Neural progenitor cell (in vitro differentiated cells): ENCODE results near the gene NCK2.

Experiments used
- EZH2phosphoT487 ChIP-seq: fragments of 200-600 bp; sonication (generic); IDR thresholded peaks from 2 replicates; pipeline ENCODE4 v1.6.1; 2017; ENCODE audit warnings: antibody characterized with exemption
- TF ChIP-seq, protein P1 (sequence below): fragments of 200-600 bp; sonication (generic); IDR thresholded peaks from 2 replicates; pipeline ENCODE4 v1.5.1; 2017; ENCODE audit warnings: antibody characterized with exemption, mild to moderate bottlenecking

DNA sequence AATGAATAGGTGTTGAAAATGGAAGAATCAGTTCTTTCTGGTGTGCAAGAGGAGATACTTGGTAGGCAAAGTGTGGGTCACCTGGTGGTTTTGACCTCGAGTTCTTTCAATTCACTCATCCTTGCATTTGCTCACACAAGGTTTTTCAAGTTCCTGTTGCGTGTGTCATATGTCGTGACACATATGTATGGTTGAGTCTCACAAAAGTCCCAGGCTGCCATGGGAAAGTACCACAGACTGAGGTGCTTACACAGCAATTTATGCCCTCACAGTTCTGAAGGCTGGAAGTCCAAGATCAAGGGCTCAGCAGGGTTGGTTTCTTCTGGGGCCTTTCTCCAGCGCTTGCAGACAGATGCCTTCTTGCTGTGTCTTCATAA, 64.4 kb downstream of the NCK2 start:
- TF ChIP-seq, protein P1, sequence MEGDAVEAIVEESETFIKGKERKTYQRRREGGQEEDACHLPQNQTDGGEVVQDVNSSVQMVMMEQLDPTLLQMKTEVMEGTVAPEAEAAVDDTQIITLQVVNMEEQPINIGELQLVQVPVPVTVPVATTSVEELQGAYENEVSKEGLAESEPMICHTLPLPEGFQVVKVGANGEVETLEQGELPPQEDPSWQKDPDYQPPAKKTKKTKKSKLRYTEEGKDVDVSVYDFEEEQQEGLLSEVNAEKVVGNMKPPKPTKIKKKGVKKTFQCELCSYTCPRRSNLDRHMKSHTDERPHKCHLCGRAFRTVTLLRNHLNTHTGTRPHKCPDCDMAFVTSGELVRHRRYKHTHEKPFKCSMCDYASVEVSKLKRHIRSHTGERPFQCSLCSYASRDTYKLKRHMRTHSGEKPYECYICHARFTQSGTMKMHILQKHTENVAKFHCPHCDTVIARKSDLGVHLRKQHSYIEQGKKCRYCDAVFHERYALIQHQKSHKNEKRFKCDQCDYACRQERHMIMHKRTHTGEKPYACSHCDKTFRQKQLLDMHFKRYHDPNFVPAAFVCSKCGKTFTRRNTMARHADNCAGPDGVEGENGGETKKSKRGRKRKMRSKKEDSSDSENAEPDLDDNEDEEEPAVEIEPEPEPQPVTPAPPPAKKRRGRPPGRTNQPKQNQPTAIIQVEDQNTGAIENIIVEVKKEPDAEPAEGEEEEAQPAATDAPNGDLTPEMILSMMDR, result no peak
- TF ChIP-seq EZH2phosphoT487, result no peak
